ENCODE data around the gene SERTAD4.

Gene SERTAD4

GRCh38 chr1:210200124-210200736 lies 32.4 kb upstream of the SERTAD4 start:
- no peak overlapping the region for H3K4me3 ChIP-seq (replicated peaks; ENCODE audit: low read depth, low read length)
- DNase-seq (ENCODE audit: extremely low read depth, low read depth), result no peak
- TF ChIP-seq CTCF (IDR thresholded peaks at IDR 0.05; ENCODE audit: low read depth, low read length, missing control alignments), result no peak

- TF ChIP-seq CTCF (IDR thresholded peaks at IDR 0.05; ENCODE audit: low read depth, low read length, missing control alignments), result no peak
- H3K4me3 ChIP-seq (replicated peaks; ENCODE audit: low read depth, low read length), result no peak overlapping the region
- no peak for DNase-seq (ENCODE audit: extremely low read depth, low read depth)
These were observed 30.9 kb upstream of the SERTAD4 start for GRCh38 chr1:210201681-210202080.

- no peak for DNase-seq (ENCODE audit: extremely low read depth, low read depth)
These were observed 24.8 kb upstream of the SERTAD4 start for GRCh38 chr1:210207597-210208450.

GRCh38 chr1:210213335-210213734 lies 19.3 kb upstream of the SERTAD4 start:
- TF ChIP-seq CTCF (IDR thresholded peaks at IDR 0.05; ENCODE audit: low read depth, low read length, missing control alignments), result no peak
- H3K4me3 ChIP-seq (replicated peaks; ENCODE audit: low read depth, low read length), result no peak overlapping the region
- no peak for DNase-seq (ENCODE audit: extremely low read depth, low read depth)

More at GRCh38 chr1:210207597-210208450, 24.8 kb upstream of the SERTAD4 start:
- TF ChIP-seq CTCF (IDR thresholded peaks at IDR 0.05; ENCODE audit: low read depth, low read length, missing control alignments), result no peak
- no peak overlapping the region for H3K4me3 ChIP-seq (replicated peaks; ENCODE audit: low read depth, low read length)

GRCh38 chr1:210214573-210215409 lies 17.8 kb upstream of the SERTAD4 start:
- no peak overlapping the region for H3K4me3 ChIP-seq (replicated peaks; ENCODE audit: low read depth, low read length)
- no peak for DNase-seq (ENCODE audit: extremely low read depth, low read depth)
- no peak for TF ChIP-seq CTCF (IDR thresholded peaks at IDR 0.05; ENCODE audit: low read depth, low read length, missing control alignments)

GRCh38 chr1:210217482-210217881 lies 15.1 kb upstream of the SERTAD4 start:
- DNase-seq (ENCODE audit: extremely low read depth, low read depth), result no peak
- TF ChIP-seq CTCF (IDR thresholded peaks at IDR 0.05; ENCODE audit: low read depth, low read length, missing control alignments), result no peak
- H3K4me3 ChIP-seq (replicated peaks; ENCODE audit: low read depth, low read length), result no peak overlapping the region
